ENCODE measurements around the gene ARHGAP10. TPM values are rescaled to one million over a fixed set of nuclear protein-coding genes. Genes with fewer than 3 reads are reported as not detected.

Gene ARHGAP10
- total and polyA plus RNA-seq, 10 of the 15 experiments (the other 5 are each of a cell fraction or from before 2014, with no cell fraction given), result 1.3 to 25.8 (median 17.2) TPM

GRCh38 chr4:148023512-148024181 is 291.8 kb downstream of the ARHGAP10 start:
- intact Hi-C loops (cut with micrococcal nuclease; ENCODE audit: unreplicated experiment), result no loop called here
- DNase-seq (ENCODE audit: low read depth, low spot score), result no peak
- ATAC-seq, result no peak
- BruUV-seq (replicated peaks), result no TSS peak
- H2AFZ ChIP-seq (ENCODE audit: control insufficient read depth, low read depth, low read length), result no peak overlapping the region
- H4K20me1 ChIP-seq (ENCODE audit: control insufficient read depth, insufficient read depth), result no peaks in the 10 kb centered on the region
- ChIA-PET RAD21 (ENCODE audit: unreplicated experiment) (no interaction called here), POLR2A (no interaction called here), CTCF (interaction anchor here (1.5 kb wide), 1 partner anchor 21 kb away, joined by 4 read pairs; no protein-coding TSS in a partner anchor), SMC1A (ENCODE audit: uncharacterized antibody, unreplicated experiment) (interaction anchor here (1.1 to 1.2 kb wide), 2 partner anchors 11 to 41 kb away, joined by 3 to 4 read pairs; no protein-coding TSS in a partner anchor)
- no peak for FAIRE-seq
- H3K79me2 ChIP-seq (ENCODE audit: control insufficient read depth, insufficient read depth, low read length), result no peaks in the 10 kb centered on the region
- H3K9ac ChIP-seq (ENCODE audit: control insufficient read depth, insufficient read depth, low read length), result no peak overlapping the region
- no peaks in the 10 kb centered on the region for H3K27me3 ChIP-seq (replicated peaks in 1 of 2; ENCODE audit: control insufficient read depth in 2 of 2, insufficient read depth in 2 of 2, low read length in 1 of 2)
- peaks cover 3 to 10% of the 10 kb centered on the region in 2 experiments; a peak in 3 of 4 replicates for H3K36me3 ChIP-seq (ENCODE audit: control insufficient read depth in 2 of 2, insufficient read depth in 2 of 2, low read length in 1 of 2)
- no peak overlapping the region for H3K4me2 ChIP-seq (ENCODE audit: control insufficient read depth, insufficient read depth)
- H3K9me3 ChIP-seq (replicated peaks; ENCODE audit: control insufficient read depth, insufficient read depth, low read length), result no peaks in the 10 kb centered on the region; the same call in 2 of the 3 replicates
- H3K4me1 ChIP-seq (ENCODE audit: control insufficient read depth, insufficient read depth, low read length), result no peaks in the 10 kb centered on the region
- H3K27ac ChIP-seq (ENCODE audit: control insufficient read depth, insufficient read depth), result no peak overlapping the region
- in situ Hi-C loops (cut with MboI), result no loop called here
- WGBS (ENCODE audit: insufficient coverage, insufficient replicate concordance, low lambda C conversion rate, missing lambda C conversion rate), result 87% methylated on average over 9 of the region's 9 CpGs
- H3K4me3 ChIP-seq, result no peak overlapping the region
- TF ChIP-seq MXI1 (IDR thresholded peaks at IDR 0.05; ENCODE audit: low read depth, low read length), result no peak
- TF ChIP-seq RFX5 (IDR thresholded peaks at IDR 0.05; ENCODE audit: low read depth, low read length), result no peak
- no peak for TF ChIP-seq SREBF1 (IDR thresholded peaks at IDR 0.05; ENCODE audit: low read length)
- TF ChIP-seq CEBPZ (IDR thresholded peaks at IDR 0.05; ENCODE audit: low read depth, low read length), result no peak
- no peak for TF ChIP-seq SIX5 (IDR thresholded peaks at IDR 0.05; ENCODE audit: low read depth, low read length, severe bottlenecking)
- TF ChIP-seq MLLT1 (IDR thresholded peaks at IDR 0.05), result no peak
- no peak for TF ChIP-seq LARP7 (IDR thresholded peaks at IDR 0.05)
- no peak for TF ChIP-seq HDGF (IDR thresholded peaks at IDR 0.05)
- TF ChIP-seq YBX1 (IDR thresholded peaks at IDR 0.05), result no peak
- TF ChIP-seq IRF5 (IDR thresholded peaks at IDR 0.05; ENCODE audit: borderline replicate concordance), result no peak
- TF ChIP-seq SREBF2 (IDR thresholded peaks at IDR 0.05; ENCODE audit: low read length), result no peak
- no peak for TF ChIP-seq TCF12 (IDR thresholded peaks at IDR 0.05; ENCODE audit: low read depth, low read length)
- TF ChIP-seq FOXM1 (IDR thresholded peaks at IDR 0.05; ENCODE audit: low read depth, low read length), result no peak
- TF ChIP-seq PAX5 (IDR thresholded peaks at IDR 0.05; ENCODE audit: borderline replicate concordance, low read depth, low read length), result no peak
- no peak for TF ChIP-seq RAD51 (IDR thresholded peaks at IDR 0.05)
- TF ChIP-seq SMAD1 (IDR thresholded peaks at IDR 0.05; ENCODE audit: low read depth, partially characterized antibody), result no peak

Data from GM12878 (cell line).